TTC549 (cell line): Measurements from ENCODE around the gene TMEM11.
"Not testable (repeated sequence)": the region's sequence is repeated elsewhere in the genome, so short reads cannot be mapped to it uniquely, and the experiment has no call there.

Experiments used
- FAIRE-seq: peaks from 2 replicates; lab custom pipeline; 2012; peaks lifted over from hg19 to GRCh38; lab: Jason Lieb, UNC

Gene TMEM11

DNA sequence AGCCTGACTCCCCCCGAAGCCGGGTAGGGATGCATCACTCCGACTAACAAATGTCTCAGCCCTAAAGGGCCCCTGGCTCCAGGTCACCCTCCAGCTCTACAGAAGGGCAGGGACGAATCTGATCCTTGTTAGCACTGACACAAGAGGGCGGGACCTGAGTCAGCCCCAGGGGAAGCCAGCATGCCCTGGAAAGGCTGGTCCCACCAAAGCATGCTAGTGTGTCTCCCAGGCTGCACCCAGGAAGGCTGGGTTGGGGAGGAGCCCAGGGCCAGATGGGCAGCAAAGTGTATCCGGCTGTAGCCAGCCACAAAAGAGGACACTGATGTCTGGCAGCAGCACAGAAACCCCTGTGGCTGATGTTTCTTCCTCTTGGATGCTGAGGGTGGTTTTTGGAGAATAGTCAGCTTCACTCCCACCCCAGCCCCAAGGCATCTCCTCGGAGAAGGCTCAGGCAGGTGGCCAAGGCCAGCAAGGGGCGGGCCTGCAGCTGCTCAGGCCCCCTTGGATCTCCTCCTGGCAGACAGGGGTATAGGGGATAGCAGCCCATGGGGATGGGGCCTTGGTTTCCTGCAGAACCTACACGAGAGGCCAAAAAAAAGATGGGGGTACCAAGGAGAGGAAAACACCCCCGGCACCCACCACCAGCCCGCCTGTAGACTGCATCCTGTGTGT, 28.2 kb upstream of the TMEM11 start:
- FAIRE-seq = no peak

DNA sequence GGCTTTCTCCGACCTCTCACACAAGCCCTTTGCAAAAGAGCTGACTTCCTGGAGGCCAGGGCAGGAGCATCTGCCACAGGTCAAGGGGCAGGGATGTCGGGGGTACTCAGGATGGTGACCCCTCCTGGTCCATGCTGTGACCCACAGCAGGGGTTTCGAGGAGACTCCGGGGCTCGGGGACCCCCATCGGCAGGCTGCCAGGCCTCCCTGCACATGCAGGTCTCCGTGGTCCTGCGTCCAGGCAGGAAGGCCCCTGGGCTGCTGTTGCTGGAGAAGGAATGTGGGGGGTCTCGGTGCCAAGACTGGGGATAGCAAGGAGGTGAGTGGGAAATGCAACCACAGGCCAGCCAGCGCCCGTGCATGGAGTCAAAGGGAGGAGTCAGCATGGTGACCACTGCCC, 27.6 kb upstream of the TMEM11 start:
- no peak for FAIRE-seq

DNA sequence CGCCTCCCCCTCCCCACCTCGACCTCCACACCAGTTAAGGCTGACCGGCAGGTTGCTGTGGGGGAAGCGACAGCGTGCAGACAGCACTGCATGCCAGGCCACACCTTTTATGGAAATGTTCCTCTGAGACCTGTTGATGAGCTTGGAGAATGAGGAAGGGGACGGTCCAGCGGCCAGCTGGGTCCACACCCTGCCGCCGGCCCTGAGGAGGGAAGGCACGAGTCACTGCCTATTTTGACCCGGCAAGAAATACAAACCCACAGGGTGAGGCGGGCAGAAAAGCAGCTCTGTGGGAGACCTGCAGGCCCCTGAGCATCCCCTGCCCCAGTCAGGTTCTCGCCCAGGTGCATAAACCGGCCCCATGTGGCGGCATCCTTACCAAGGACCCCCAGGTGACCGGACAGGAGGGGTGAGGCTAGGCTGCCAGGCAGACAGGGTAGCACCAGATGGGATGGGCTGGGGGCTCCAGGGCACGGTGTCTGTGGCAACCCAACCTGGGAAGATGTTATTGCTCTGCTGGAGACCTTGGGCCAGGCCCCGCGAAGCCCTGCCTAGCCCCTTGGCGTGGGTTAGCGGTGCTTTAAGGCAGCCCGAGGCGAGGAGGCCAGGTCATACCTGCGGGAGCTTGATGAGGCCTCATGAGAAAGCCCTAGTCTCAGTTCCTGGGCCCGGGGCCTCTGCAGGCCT, 26.6 kb upstream of the TMEM11 start:
- no peak for FAIRE-seq

DNA sequence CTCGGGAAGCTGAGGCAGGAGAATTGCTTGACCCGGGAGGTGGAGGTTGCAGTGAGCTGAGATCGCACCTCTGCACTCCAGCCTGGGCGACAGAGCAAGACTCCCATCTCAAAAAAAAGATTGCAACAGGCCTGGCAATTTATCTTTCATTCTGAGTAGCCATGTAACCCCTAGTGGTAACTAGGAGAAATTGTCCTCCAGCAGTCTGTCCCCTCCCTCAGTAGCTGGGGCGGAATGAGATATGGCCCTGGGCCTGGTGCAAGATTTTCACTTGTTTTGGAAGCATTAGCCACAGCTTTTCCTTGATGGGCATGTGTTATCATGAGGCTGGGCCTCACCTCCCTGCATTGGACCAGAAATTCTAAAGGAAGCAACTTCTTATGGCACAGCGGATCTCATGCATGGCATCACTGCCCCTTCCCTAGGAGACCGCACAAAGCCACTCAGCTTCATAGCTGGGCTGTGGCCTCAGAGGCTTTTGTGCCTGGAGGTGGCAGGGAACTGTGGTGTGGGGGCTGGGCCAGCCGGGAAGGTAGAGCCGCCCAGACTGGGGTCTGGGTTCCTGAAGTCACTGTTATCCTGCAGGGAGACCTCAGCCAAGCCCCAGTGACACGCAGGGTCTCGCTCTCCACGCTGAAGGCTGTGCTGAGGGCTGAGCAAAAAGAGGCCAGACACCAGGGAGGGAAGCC, 25.9 kb upstream of the TMEM11 start:
- FAIRE-seq = no peak

DNA sequence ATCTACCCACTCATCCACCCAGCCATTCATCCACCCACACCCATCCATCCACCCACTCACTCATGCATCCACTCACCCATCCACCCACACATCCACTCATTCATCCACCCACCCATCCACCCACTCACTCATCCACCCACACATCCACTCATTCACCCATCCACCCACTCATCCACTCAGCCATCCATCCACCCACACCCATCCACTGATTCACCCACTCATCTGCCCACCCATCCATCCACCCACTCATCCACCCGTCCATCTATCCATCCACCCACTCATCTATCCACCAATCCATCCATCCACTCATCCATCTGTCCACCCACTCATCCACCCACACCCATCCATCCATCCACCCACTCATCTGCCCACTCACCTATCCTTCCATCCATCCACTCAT, 22.0 kb upstream of the TMEM11 start:
- no peak for FAIRE-seq

DNA sequence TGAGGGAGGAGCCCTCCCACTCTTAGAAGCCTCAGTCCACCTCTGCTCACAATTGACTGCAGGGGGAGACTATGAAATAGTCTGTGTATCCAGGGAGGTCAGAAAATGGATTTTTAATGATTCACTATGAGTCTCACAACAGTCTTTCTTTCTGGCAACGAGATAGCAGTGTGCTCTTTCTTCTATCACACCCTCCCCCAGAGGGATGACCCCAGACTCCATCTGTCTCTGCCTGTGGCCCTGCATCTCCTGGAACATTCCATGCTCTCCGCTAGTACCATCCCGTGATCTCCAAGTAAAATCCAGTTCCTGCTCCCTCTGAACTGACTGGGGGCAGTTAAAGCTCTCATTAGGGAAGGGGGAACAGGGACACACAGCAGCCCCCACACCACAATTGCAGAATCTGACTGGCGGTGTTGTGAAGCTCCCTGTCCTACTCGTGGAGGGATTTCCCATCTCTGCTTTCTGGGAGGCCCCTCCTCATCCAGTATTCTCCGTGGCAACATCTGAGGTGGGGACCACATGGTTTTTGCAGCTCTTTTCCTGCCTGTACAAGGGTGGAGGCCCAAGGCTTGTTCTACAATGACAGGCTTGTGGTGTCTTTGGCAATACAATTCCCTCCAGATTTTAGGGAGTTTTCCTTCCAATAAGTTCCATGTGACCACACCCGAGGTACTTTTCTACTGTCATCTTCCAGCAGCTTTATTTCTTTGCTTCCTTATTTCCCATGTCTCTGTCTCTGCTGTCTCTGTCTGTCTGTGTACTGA, 19.8 kb upstream of the TMEM11 start:
- FAIRE-seq = no peak

DNA sequence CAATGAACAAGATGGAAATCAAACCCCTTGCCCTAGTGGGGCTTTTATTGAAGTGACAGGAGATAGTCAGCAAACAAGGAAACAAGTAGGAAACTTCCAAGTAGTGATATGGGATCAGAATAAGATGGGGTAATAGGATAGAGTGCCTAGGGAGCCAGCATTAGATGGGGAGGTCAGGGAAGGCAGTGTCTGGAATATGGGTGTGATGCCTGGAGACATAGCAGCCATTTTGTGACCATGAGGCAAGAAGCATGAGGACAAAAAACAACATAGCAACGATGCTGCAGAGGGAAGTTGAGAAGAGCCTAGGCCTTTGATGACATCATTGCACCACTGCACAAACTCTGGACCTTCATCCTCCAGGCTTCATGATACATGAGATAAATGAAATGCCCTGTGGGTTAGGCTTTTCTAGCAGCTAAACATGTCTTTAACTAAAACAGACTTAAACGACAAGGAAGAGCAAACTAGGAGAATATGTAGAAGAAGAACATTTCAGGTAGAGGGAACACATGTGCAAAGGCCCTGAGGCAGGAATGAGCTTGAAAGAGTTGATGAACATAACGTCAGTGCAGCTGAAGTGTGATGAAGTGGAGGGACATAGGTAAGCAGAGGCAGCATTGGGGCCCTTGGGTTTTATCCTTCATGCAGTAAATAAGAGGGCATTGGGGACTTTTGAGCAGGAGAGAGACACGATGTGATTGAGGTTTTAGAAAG, 18.2 kb upstream of the TMEM11 start:
- no peak for FAIRE-seq

DNA sequence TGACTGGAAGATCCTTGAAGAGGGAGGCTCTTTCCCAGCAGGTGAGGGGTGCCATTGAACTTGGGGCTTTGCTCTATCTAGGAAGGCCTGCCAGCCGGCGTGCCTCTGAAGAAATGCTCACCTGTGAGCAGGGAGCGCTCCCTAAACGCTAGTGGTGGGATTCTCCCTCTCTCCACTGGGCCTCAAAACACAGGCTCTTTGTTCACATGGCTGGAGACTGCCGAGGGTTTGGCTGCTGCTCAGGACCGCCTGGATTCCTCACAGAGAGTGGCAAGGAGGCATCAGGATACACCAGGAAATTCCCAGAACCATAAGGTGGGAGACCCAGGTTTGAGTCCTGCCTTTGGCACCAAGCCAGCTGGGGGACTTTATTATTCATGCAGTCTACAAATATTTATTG, 17.6 kb upstream of the TMEM11 start:
- no peak for FAIRE-seq

DNA sequence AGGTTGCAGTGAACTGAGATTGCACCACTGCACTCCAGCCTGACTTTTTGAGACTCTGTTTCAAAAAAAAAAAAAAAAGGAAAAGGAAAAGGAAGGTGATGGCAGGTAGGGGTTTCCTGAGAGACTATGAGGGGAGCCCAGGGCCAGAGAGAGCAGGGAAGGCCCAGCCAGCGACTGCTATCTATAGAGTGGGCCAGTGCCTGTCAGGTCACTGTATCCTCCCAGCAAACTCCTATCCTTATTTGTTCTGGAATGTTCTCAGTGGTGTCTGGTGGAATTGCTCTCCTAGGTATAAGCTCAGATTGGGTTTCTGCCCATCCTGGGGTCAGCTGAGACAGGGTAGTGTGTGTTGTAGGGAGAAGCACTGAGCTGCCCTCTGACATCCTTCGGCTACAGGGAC, 14.9 kb upstream of the TMEM11 start:
- FAIRE-seq = no peak

DNA sequence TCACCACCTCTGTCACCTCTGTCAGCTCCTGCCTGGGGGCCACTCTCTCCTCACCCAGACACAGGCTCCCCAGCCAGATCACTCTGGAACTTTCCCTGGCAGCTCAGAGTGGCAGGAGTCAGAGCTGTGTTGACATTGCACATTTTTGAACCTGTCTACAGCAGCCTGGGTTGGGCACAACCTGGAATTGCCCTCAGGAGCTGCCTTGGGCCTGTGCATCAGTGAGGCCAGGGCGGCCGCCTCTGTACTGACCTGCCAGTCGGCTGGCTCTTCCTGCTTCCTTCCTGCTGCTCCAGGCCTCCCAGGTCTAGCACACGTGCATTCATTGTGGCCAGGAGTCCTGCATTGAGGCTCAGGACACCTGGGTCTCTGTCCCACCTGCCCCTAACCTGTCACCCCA, 14.2 kb upstream of the TMEM11 start:
- FAIRE-seq = no peak

DNA sequence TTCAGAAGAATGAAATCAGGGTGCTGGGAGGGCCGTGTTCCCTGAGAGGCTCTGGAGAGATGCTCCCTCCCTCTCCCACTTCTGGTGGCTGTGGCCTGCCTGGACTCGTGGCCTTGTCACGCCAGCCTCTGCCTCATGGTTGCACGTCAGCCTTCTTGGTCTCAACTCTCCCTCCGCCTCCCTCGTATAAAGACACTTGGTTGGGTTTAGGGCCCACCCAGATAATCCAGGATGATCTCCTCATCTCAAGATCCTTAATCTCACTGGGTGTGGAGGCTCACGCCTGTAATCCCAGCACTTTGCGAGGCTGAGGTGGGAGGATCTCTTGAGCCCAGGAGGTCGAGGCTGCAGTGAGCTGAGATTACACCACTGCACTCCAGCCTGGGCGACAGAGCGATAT, 13.3 kb upstream of the TMEM11 start:
- not testable (repeated sequence) for FAIRE-seq

DNA sequence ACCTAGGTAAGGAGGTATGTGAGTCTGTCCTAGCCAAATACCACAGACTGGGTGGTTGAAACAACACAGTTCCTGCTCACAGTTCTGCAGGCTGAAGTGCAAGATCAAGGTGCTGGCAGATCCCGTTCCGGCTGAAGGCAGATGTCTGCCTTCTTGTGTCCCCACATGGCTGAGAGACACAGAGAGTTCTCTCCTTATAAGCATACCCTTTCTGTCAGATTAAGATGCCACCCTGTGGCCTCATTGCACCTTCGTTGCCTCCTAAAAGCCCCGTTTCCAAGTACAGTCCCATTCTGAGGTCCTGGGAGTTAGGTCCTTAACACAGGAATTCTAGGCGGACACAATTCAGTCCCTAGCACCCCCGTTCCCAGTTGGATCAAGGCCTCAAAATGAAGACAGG, 9.1 kb upstream of the TMEM11 start:
- FAIRE-seq = no peak

DNA sequence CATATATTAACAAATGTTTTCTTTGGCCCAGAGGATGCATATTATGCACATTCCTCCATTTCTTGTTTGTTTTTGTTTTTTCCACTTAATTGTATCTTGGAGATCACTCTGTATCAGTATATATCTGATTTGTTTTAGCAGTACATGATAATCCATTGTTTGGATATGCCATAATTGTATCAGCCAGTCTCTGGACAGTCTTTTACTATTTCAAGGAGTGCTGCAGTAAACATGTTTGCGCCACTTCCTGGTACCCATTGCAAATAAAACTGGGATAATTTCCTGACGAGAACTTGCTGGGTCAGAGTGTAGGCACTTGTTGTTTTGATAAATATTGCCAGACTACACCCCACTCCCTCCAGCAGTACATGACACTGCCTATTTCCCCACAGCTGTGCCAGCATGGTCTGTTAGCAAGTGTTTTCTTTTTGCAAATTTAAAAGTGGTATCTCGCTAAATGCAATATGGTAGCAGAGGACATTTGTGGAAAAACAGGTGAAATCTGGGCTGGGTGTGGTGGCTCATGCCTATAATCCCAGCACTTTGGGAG, 4.9 kb upstream of the TMEM11 start:
- no peak for FAIRE-seq

DNA sequence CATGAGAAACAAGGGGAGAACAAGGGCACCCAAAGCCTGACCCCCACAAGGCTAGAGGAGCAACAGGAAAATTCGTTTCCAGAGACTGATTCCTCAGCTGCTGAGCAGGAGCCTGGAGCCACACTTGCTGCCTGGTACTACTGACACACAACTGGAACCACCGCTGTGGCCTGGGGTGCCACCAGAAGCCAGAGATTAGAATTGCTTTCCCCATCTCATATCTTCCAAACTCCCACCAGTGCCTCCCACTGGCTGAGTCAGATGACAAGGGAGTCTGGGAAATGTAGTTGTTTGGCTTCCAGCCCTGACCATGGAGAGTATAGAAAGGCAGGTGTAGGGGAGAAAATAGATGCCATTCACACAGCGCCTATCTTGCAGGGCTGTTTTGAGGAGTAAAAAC, 4.1 kb upstream of the TMEM11 start:
- no peak for FAIRE-seq

DNA sequence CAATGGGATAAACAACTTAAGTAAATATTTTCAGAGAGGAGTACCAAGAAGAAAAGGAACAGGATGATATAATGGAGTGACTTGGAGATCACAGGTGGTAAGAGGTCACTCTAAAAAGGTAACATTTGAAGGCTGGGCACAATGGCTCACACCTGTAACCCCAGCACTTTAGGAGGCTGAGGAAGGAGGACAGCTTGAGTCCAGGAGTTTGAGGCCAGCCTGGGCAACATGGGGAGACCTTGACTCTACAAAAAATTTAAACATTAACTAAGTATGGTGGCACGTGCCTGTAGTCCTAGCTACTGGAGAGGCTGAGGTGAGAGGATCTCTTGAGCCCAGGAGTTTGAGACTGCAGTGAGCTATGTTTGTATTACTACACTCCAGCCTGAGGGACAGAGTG, 3.4 kb upstream of the TMEM11 start:
- no peak for FAIRE-seq

DNA sequence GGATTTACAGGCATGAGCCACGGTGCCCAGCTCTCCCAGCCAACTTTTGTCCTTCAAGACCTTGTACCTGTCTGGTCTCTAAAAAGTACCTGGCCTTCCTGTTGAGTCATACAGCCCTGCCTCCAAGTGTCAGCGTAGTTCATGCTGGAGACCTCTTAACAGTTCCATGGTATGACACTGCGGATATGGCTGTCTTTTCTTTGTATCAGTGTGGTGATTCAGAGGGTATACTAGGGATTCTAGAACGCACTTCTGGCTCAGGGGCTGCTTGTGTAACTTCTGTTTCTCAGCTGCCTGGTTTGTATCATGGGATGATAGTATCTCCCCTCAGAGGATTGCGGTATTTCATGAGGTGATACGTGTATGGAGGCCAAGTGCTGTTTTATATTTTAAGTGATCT, 2.0 kb upstream of the TMEM11 start:
- no peak for FAIRE-seq

DNA sequence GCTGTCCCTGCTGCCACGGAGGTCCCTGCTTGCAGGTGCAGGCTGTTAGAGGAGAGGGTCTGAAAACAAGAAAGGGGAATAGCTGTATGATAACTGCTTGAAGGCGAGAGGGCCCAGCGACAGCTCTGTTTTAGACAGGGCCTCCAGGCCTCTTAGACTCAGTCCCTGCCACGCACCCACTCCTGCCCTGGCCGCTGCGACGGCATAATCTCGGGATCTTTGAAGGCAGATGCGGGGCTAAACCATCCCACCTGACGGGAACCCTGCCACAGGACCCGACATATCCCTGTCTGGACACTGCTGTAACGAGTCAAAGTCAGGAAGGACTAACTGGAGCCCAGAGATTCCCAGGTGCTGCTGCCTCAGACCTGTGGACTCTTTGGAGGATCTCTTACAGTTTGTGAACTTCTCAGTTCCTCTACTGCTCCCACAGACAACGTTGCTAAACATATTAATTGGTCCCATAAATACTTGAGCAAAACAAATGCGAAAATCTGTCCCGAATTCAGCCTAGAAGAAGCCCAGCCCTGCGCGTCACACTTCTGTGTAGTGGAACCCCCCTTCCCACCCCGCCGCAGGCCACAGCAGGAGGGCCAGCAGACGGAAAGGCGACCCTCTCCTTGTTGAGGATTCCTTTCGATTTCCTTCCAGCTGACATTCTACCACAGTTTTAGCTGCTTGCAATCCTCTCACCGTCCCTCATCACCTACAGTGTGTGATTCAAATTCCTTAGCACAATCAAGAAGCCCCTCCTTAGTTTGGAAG, 998 bp upstream of the TMEM11 start:
- no peak for FAIRE-seq

DNA sequence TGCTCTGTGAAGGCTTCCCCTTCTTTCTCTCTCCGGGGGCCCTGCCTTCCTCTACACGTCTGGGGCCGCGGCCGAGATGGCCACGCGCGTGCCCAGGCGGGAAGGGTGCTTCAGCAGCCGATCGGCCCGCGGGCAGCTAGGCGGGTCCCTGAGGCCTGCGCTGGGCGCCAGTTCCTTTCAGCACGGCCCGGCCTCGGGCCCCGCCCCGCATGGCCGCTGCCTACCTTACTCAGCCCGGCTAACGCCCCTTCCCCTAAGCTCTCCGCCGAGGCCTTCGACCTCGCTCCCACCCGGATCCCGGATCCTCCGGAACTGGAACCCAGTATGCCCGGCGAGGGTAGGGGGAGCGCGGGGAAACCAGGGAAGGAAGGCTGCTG, 335 bp downstream of the TMEM11 start:
- no peak for FAIRE-seq

DNA sequence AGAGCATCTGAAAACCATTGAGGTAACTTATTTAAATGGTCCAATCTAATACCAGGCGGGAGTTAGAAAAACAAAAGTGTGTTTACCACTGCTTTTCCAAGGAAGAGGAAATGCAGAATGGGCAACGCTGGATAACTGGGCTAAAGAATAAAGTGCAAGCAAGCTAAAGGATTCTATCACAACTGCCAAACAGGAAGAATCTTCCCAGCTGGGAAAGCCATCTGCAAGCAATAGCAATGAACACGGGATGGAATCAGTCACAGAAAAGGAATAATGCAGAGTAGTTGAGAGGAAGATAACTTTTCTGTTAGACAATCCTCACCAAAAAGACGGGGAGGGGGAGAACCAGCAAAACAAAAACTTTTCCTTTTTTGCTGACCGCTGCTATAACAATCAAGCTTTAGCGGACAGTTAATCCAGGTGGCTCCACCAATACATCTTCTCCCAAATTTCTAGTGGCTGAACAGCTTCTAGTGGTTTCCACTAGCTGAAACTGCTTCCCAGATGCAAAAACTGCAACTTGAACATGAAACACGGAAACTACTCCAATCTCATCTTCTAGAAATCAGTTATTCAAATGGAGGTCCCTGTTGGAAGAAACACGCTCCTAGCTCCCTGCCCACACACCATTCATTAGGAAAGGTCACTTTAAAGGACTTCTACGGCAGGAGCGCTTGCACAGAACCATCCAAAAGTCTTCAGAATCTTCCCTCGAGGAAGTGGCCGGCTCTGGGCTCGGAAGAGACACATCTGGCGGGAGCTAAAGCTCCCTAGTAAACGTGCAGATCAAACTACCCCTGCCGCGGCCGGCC, 929 bp downstream of the TMEM11 start:
- no peak for FAIRE-seq

DNA sequence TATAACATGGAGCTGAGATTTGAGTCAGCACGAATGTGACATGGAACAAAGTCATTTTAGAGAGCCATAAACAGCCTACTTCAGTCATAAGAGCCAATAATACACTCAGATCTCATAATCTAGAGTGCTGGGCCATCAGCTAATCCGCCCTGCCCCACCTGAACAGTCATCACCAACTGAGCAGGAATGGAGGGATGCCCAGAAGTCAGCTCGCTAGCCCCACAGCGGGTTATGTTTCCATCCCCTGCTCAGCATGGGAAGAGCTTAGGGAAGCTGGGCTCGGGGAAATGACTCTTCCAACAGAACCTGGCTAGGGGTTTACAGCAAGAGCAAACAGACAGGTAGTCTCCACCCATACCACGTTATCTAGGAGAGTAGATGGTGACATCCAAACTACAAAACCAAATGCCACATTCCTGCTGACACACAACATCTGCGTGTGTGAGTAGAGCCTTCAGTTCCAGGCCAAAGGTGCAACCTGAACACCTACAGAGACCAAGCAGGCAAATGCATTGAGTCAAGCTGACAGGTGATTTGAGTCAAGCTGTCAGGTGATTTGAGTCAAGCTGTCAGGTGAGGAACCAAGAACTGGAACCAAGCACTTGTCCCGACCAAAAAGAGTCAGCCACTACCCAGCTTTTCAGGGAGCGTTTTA, 2.0 kb downstream of the TMEM11 start:
- FAIRE-seq = no peak
